AG09319 (cell line): Measurements from ENCODE around the gene IQSEC3.
"Not testable (repeated sequence)": the region's sequence is repeated elsewhere in the genome, so short reads cannot be mapped to it uniquely, and the experiment has no call there.

Experiments used
- DNase-seq: peaks from one replicate; pipeline ENCODE4 v3.0.0-alpha.2; 2010; ENCODE audit warnings: low read depth; ENCODE audit errors: extremely low read depth
- CTCF ChIP-seq: IDR thresholded peaks from 2 replicates; pipeline ENCODE4 v1.5.1; 2011; ENCODE audit warnings: low read depth, mild to moderate bottlenecking, inconsistent platforms, low read length, moderate library complexity

IQSEC3 gene

GRCh38 chr12:45991-46358, 20.6 kb upstream of the IQSEC3 start:
- not testable (repeated sequence) for DNase-seq

- DNase-seq = not testable (repeated sequence)
These were observed 20.0 kb upstream of the IQSEC3 start for GRCh38 chr12:46542-46941.

GRCh38 chr12:47699-48226, 18.8 kb upstream of the IQSEC3 start:
- DNase-seq = not testable (repeated sequence)

- DNase-seq = not testable (repeated sequence)
These were observed 17.4 kb upstream of the IQSEC3 start for GRCh38 chr12:49149-49548.

GRCh38 chr12:51087-51486, 15.5 kb upstream of the IQSEC3 start:
- DNase-seq = not testable (repeated sequence)

- not testable (repeated sequence) for DNase-seq
These were observed 14.6 kb upstream of the IQSEC3 start for GRCh38 chr12:51962-52361.

- DNase-seq = not testable (repeated sequence)
These were observed 13.4 kb upstream of the IQSEC3 start for GRCh38 chr12:52902-53734.

GRCh38 chr12:53735-54730, 12.5 kb upstream of the IQSEC3 start:
- no peak for DNase-seq

GRCh38 chr12:54750-55535, 11.6 kb upstream of the IQSEC3 start:
- TF ChIP-seq CTCF = no peak
- no peak for DNase-seq

More at GRCh38 chr12:53735-54730, 12.5 kb upstream of the IQSEC3 start:
- TF ChIP-seq CTCF = no peak

GRCh38 chr12:56683-57346, 9.8 kb upstream of the IQSEC3 start:
- no peak for DNase-seq
- no peak for TF ChIP-seq CTCF
